Dermis microvascular lymphatic vessel endothelial cell (primary cell): Measurements from ENCODE around the gene MRPS21. TPM values are rescaled to one million over a fixed set of nuclear protein-coding genes. Genes with fewer than 3 reads are reported as not detected.

Source experiments
- total RNA-seq: library from RNA; depleted of rRNA; stranded (reverse); fragments of >200 nt; gene quantifications from 2 replicates; pipeline ENCODE4 v1.2.1, GENCODE V29; 2014

MRPS21 gene
- total RNA-seq, 1 donor from 2014 or later, result 47.4 TPM

Other genes starting within 250 kb of the MRPS21 start
- gene VPS45, start 226.1 kb upstream of the MRPS21 start, total RNA-seq, result 18.9 and 22.6 TPM in 2 replicates
- gene PLEKHO1, start 143.9 kb upstream of the MRPS21 start, total RNA-seq, result 37.9 and 56.5 TPM in 2 replicates
- gene ANP32E, start 57.7 kb upstream of the MRPS21 start, total RNA-seq, result 10.0 and 23.2 TPM in 2 replicates
- not detected in 2 replicates for gene CA14, start 36.1 kb upstream of the MRPS21 start, total RNA-seq
- 139 and 159 TPM in 2 replicates for gene APH1A, start 24.8 kb upstream of the MRPS21 start, total RNA-seq
- gene C1orf54, start 21.1 kb upstream of the MRPS21 start, total RNA-seq, result 8.1 and 11.8 TPM in 2 replicates
- 0.77 and 2.0 TPM in 2 replicates for gene CIART, start 11.3 kb upstream of the MRPS21 start, total RNA-seq
- gene PRPF3, start 27.7 kb downstream of the MRPS21 start, total RNA-seq, result 25.3 and 25.9 TPM in 2 replicates
- gene RPRD2, start 70.3 kb downstream of the MRPS21 start, total RNA-seq, result 7.0 and 8.7 TPM in 2 replicates
- 9.5 and 15.4 TPM in 2 replicates for gene TARS2, start 193.6 kb downstream of the MRPS21 start, total RNA-seq
- gene ECM1, start 214.2 kb downstream of the MRPS21 start, total RNA-seq, result under 0.01 TPM in 2 replicates
- not detected in 2 replicates for gene FALEC, start 221.9 kb downstream of the MRPS21 start, total RNA-seq